ENCODE results near the gene AOC1.

DNA sequence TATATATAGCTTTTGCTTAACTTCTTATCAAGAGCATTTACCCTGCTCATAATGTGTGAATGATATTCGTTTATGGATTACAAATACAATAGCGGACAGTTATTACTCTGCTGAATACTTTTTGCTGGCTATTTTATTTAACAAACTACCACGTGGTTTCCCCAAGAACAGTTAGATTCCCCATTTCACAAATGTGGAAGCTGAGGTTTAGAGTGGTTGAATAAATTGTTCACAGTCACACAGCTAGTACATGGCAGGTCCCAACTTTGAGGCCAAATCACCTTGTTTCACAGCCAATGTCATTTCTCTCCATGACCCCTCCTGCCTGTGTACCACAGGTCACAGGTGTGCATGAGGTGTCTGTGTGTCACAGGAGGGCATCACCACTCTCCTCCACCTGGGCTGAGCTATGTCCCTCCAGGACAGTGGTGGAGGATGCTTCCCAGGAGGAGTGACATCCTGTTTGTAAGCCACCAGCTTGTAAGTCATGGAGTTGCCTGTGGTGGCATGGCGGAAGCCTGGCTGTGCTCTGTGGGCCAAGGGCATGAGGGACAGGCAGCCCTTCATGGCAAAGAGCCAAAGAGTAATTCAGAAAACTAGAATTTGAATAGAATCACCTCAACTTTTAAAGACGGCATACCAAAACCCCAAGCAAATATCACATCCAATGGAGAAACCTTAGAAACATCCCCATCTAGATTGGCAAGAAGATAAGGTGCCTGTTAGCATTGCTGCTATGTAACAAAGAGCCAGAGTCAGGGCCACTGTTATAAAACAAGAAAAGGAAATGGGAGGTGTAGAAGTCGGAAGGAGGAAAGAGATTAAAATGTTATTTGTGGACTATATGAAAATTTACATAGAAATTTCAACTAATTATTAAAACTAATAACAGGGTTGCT lies 51.9 kb downstream of the AOC1 start:
- TF ChIP-seq TAF1 (IDR thresholded peaks at IDR 0.05; ENCODE audit: borderline replicate concordance, insufficient read depth, low read length) (no peak), POLR2AphosphoS5 (IDR thresholded peaks at IDR 0.05; ENCODE audit: low read depth, low read length) (no peak), SIN3A (IDR thresholded peaks at IDR 0.05; ENCODE audit: borderline replicate concordance, insufficient read depth, low read length) (no peak)
- TF ChIP-seq, protein P1, sequence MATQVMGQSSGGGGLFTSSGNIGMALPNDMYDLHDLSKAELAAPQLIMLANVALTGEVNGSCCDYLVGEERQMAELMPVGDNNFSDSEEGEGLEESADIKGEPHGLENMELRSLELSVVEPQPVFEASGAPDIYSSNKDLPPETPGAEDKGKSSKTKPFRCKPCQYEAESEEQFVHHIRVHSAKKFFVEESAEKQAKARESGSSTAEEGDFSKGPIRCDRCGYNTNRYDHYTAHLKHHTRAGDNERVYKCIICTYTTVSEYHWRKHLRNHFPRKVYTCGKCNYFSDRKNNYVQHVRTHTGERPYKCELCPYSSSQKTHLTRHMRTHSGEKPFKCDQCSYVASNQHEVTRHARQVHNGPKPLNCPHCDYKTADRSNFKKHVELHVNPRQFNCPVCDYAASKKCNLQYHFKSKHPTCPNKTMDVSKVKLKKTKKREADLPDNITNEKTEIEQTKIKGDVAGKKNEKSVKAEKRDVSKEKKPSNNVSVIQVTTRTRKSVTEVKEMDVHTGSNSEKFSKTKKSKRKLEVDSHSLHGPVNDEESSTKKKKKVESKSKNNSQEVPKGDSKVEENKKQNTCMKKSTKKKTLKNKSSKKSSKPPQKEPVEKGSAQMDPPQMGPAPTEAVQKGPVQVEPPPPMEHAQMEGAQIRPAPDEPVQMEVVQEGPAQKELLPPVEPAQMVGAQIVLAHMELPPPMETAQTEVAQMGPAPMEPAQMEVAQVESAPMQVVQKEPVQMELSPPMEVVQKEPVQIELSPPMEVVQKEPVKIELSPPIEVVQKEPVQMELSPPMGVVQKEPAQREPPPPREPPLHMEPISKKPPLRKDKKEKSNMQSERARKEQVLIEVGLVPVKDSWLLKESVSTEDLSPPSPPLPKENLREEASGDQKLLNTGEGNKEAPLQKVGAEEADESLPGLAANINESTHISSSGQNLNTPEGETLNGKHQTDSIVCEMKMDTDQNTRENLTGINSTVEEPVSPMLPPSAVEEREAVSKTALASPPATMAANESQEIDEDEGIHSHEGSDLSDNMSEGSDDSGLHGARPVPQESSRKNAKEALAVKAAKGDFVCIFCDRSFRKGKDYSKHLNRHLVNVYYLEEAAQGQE (IDR thresholded peaks at IDR 0.05; ENCODE audit: insufficient read depth in 1 of 2, low read depth in 2 of 2, low read length in 2 of 2) = no peak
